ENCODE measurements around the gene ADSS2.

- TF ChIP-seq CTCF (IDR thresholded peaks at IDR 0.05; ENCODE audit: borderline replicate concordance, extremely low read depth, low read length, poor library complexity, severe bottlenecking): no peak
- TF ChIP-seq EZH2 (IDR thresholded peaks at IDR 0.05; ENCODE audit: borderline replicate concordance, low read depth, low read length, severe bottlenecking): no peak
Measured at GRCh38 chr1:244496186-244496585, 44.5 kb upstream of the ADSS2 start.
